Glutamatergic neuron (in vitro differentiated cells): ENCODE data around the gene ALKBH5. TPM values are rescaled to one million over a fixed set of nuclear protein-coding genes. Genes with fewer than 3 reads are reported as not detected.

Experiments
- DNase-seq: peaks from one replicate; pipeline ENCODE4 v3.0.0; 2022
- H3K27ac Mint-ChIP-seq: one replicate; pipeline ENCODE4 v1.8.0; 2020; ENCODE audit warnings: mild to moderate bottlenecking, mixed read lengths, inconsistent platforms; ENCODE audit not compliant: unreplicated experiment
- H3K27me3 Mint-ChIP-seq: one replicate; pipeline ENCODE4 v1.8.0; 2020; ENCODE audit warnings: mild to moderate bottlenecking, moderate library complexity, mixed read lengths, inconsistent platforms; ENCODE audit not compliant: unreplicated experiment
- H3K36me3 Mint-ChIP-seq: one replicate; pipeline ENCODE4 v1.8.0; 2020; ENCODE audit warnings: mild to moderate bottlenecking, mixed read lengths, inconsistent platforms; ENCODE audit not compliant: unreplicated experiment
- H3K4me1 Mint-ChIP-seq: one replicate; pipeline ENCODE4 v1.8.0; 2020; ENCODE audit warnings: mild to moderate bottlenecking, low read depth, mixed read lengths, inconsistent platforms; ENCODE audit not compliant: unreplicated experiment
- H3K4me3 Mint-ChIP-seq: one replicate; pipeline ENCODE4 v1.8.0; 2020; ENCODE audit warnings: mild to moderate bottlenecking, mixed read lengths, inconsistent platforms; ENCODE audit not compliant: unreplicated experiment
- H3K9me3 Mint-ChIP-seq: one replicate; pipeline ENCODE4 v1.8.0; 2020; ENCODE audit warnings: mild to moderate bottlenecking, moderate library complexity, mixed read lengths, inconsistent platforms; ENCODE audit not compliant: unreplicated experiment
- CTCF ChIP-seq: fragments of 200-600 bp; sonication (generic); IDR thresholded peaks from one replicate; pipeline ENCODE4 v1.5.0; 2021; ENCODE audit not compliant: partially characterized antibody, unreplicated experiment
- total RNA-seq: library from RNA; stranded (reverse); fragmentation: NEBNext Ultra II Directional; extraction: Animal tissue kit (Norgen Biotek cat#: 25700); gene quantifications from one replicate; pipeline ENCODE4 v1.2.1, GENCODE V29; 2021; ENCODE audit not compliant: unreplicated experiment

The ALKBH5 gene
- total RNA-seq, 1 donor from 2014 or later = 62.7 TPM

GRCh38 chr17:18250708-18251107 lies 67.1 kb downstream of the ALKBH5 start:
- TF ChIP-seq CTCF = no peak
- H3K36me3 Mint-ChIP-seq = no peaks in the 10 kb centered on the region
- H3K27ac Mint-ChIP-seq = no peak overlapping the region
- H3K27me3 Mint-ChIP-seq = peaks cover 13% of the 10 kb centered on the region
- peaks cover 7% of the 10 kb centered on the region for H3K4me1 Mint-ChIP-seq
- peaks cover 8% of the 10 kb centered on the region for H3K9me3 Mint-ChIP-seq
- no peak overlapping the region for H3K4me3 Mint-ChIP-seq
- no peak for DNase-seq

- no peak overlapping the region for H3K4me3 Mint-ChIP-seq
- peaks cover 13% of the 10 kb centered on the region for H3K27me3 Mint-ChIP-seq
- H3K27ac Mint-ChIP-seq = no peak overlapping the region
- H3K9me3 Mint-ChIP-seq = peaks cover 8% of the 10 kb centered on the region
- H3K36me3 Mint-ChIP-seq = no peaks in the 10 kb centered on the region
- DNase-seq = no peak
- no peak for TF ChIP-seq CTCF
- H3K4me1 Mint-ChIP-seq = peaks cover 7% of the 10 kb centered on the region
These were observed 67.6 kb downstream of the ALKBH5 start for GRCh38 chr17:18251204-18251603.

GRCh38 chr17:18252160-18252559 lies 68.5 kb downstream of the ALKBH5 start:
- no peak for DNase-seq
- H3K4me3 Mint-ChIP-seq = no peak overlapping the region
- peaks cover 5% of the 10 kb centered on the region for H3K9me3 Mint-ChIP-seq
- peaks cover 6% of the 10 kb centered on the region for H3K4me1 Mint-ChIP-seq
- peaks cover 12% of the 10 kb centered on the region for H3K27me3 Mint-ChIP-seq
- no peak overlapping the region for H3K27ac Mint-ChIP-seq
- no peak for TF ChIP-seq CTCF
- H3K36me3 Mint-ChIP-seq = no peaks in the 10 kb centered on the region

GRCh38 chr17:18253187-18253884 lies 69.7 kb downstream of the ALKBH5 start:
- no peak for DNase-seq
- Mint-ChIP-seq H3K4me3 (no peak overlapping the region), H3K27ac (no peak overlapping the region), H3K36me3 (no peaks in the 10 kb centered on the region), H3K9me3 (peaks cover 2% of the 10 kb centered on the region), H3K4me1 (peaks cover 3% of the 10 kb centered on the region), H3K27me3 (peaks cover 6% of the 10 kb centered on the region)
- TF ChIP-seq CTCF = no peak

GRCh38 chr17:18253947-18254821 lies 70.6 kb downstream of the ALKBH5 start:
- no peak for DNase-seq
- TF ChIP-seq CTCF = no peak
- Mint-ChIP-seq H3K4me1 (peaks cover 3% of the 10 kb centered on the region), H3K36me3 (no peaks in the 10 kb centered on the region), H3K4me3 (no peak overlapping the region), H3K27me3 (peaks cover 6% of the 10 kb centered on the region), H3K27ac (no peak overlapping the region), H3K9me3 (peaks cover 2% of the 10 kb centered on the region)
